GM06990 (cell line): ENCODE results near the gene GLIS1.

Experiments
- DNase-seq: peaks from one replicate; pipeline ENCODE4 v3.0.0-alpha.2; 2011; ENCODE audit not compliant: insufficient read length; ENCODE audit errors: extremely low read depth
- H3K27me3 ChIP-seq: replicated peaks from 2 replicates; pipeline ENCODE4 v1.6.0; 2011; ENCODE audit warnings: low read length; ENCODE audit not compliant: control insufficient read depth, insufficient read depth
- H3K36me3 ChIP-seq: 2 replicates; pipeline ENCODE4 v1.5.1; 2011; ENCODE audit warnings: low read length; ENCODE audit not compliant: control insufficient read depth, insufficient read depth
- H3K4me3 ChIP-seq: replicated peaks from 2 replicates; pipeline ENCODE4 v1.5.1; 2011; ENCODE audit warnings: low read depth, mild to moderate bottlenecking, control low read depth, low read length
- TF ChIP-seq, protein P1 (sequence below): IDR thresholded peaks from 2 replicates; pipeline ENCODE4 v1.5.1; 2011; ENCODE audit warnings: low read length, control low read depth, mild to moderate bottlenecking, inconsistent platforms; ENCODE audit not compliant: insufficient read depth, poor library complexity, severe bottlenecking

Gene GLIS1

DNA sequence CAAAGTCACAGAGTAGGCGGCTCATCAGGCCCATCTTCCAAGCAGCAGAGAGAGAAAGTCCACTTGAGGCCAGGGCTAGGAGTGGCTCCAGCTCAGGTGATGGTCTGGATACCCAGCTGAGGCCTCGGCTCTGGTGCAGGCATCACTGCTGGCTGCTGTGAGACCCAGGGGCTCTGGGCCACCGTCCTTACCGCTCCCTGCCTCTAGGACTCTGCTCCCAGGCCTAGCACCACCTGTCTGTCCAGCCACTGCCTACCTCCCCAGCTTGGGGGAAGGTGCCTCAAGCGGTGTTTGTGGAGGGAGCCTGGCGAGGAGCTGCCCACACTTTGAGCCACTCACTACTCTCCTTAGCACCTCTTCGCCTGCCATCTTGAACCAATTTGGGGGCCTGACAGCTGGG is 221.9 kb downstream of the GLIS1 start:
- Histone ChIP-seq H3K27me3 (no peaks in the 10 kb centered on the region; the same call in none of the 2 replicates), H3K4me3 (no peak overlapping the region), H3K36me3 (no peaks in the 10 kb centered on the region)
- TF ChIP-seq, protein P1, sequence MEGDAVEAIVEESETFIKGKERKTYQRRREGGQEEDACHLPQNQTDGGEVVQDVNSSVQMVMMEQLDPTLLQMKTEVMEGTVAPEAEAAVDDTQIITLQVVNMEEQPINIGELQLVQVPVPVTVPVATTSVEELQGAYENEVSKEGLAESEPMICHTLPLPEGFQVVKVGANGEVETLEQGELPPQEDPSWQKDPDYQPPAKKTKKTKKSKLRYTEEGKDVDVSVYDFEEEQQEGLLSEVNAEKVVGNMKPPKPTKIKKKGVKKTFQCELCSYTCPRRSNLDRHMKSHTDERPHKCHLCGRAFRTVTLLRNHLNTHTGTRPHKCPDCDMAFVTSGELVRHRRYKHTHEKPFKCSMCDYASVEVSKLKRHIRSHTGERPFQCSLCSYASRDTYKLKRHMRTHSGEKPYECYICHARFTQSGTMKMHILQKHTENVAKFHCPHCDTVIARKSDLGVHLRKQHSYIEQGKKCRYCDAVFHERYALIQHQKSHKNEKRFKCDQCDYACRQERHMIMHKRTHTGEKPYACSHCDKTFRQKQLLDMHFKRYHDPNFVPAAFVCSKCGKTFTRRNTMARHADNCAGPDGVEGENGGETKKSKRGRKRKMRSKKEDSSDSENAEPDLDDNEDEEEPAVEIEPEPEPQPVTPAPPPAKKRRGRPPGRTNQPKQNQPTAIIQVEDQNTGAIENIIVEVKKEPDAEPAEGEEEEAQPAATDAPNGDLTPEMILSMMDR: no peak
- no peak for DNase-seq

DNA sequence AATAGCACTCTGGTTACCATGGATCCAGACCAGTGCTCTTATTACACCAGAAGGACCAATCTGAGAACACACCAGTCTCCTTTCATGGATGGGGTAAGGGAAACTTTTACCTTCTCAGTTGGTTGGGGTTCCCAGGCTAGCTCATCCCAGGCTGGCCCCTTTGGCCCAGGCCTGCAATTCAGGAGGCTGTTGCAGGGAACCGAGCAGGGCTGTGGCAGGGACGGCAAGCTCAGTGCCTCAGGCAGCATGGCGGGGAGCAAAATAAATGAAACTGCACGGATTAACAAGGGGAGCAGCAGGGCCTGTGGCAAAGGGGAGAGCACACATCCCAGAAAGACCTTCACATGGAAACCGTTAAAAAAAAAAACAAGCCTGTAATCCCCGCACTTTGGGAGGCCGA is 222.8 kb downstream of the GLIS1 start:
- no peak for DNase-seq
- no peaks in the 10 kb centered on the region for H3K36me3 ChIP-seq
- H3K27me3 ChIP-seq: no peaks in the 10 kb centered on the region; the same call in none of the 2 replicates
- TF ChIP-seq, protein P1: no peak
- no peak overlapping the region for H3K4me3 ChIP-seq

- no peak for DNase-seq
- peaks cover 1% of the 10 kb centered on the region for H3K27me3 ChIP-seq
These were observed 224.5 kb downstream of the GLIS1 start for GRCh38 chr1:53514436-53514835.

DNA sequence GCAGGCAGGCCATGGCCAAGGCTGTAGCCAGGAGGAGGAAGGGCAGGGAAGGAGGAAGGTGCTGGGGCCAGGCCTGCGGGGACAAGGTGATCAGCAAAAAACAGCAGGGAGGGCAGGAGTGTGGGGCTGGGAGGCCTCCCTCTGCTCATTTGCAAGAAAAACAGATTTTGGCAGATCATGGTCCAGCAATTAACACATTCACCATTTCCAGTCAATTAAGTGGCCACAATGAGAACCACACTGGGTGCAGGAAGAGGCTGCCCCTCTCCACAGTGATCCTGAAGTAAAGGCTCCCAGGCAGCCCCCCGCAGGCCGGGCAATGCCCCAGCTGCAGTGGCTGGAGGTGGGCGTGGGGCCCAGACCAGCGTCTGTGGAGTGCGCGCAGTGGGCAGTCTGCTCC is 225.1 kb downstream of the GLIS1 start:
- TF ChIP-seq, protein P1: no peak
- Histone ChIP-seq H3K27me3 (peaks cover 1% of the 10 kb centered on the region), H3K4me3 (no peak overlapping the region), H3K36me3 (no peaks in the 10 kb centered on the region)
- no peak for DNase-seq

More at GRCh38 chr1:53514436-53514835, 224.5 kb downstream of the GLIS1 start:
- H3K36me3 ChIP-seq: no peaks in the 10 kb centered on the region
- TF ChIP-seq, protein P1: no peak
- H3K4me3 ChIP-seq: no peak overlapping the region

DNA sequence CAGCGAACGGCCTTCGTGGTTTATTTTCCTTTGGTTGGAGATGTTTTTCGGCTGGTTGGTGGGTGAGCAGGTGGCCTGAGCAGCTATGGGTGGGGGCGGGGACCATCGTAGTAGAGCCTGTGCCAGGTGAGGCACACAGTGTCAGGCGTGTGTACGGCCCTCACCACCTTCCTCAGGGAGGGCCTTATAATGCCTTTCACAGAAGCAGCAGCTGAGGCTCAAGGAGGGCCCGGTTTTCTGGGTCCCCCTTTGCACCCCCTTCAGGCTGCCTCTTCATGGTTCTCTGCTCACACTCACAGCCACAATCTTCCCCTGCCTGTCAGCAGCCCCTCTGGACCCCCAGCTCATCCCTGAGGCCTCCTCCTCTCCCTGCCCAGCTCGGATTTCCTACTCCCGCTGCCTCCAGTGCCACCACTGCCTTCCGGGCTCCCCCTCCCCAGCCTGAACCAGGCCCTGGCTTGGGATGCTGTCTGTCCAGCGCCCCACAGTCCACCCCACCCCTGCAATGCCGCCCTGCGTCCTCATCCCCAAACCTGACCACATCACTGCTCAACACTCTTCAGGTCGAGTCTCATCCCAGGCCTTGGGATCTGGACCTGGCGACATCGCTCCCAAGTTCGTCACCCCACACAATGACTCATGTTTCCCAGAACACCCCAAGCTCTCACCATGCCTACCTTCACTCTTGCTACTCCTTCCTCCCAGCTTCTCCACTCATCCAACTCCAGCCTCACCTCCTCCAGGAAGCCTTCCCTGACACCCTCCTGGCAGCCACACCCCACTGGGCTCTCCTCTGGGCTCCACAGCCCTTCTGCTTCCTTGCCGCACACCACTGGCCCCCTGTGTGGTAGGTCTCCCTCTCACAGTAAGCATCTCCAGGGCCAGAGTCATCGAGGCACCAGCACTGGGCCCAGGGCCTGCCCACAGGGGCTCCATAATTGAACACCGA is 225.9 kb downstream of the GLIS1 start:
- no peak for DNase-seq
- TF ChIP-seq, protein P1: no peak
- Histone ChIP-seq H3K27me3 (peaks cover 4% of the 10 kb centered on the region; the same call in 1 of the 2 replicates), H3K4me3 (no peak overlapping the region), H3K36me3 (no peaks in the 10 kb centered on the region)
